GM12864 (cell line): ENCODE measurements around the gene ROBO4.
A peak's percentile ranks its signal among the peaks of the same experiment; 100 is the strongest.

Experiments used
- DNase-seq: peaks from one replicate; pipeline ENCODE4 v3.0.0-alpha.2; 2011; ENCODE audit warnings: low read depth
- H3K4me3 ChIP-seq: 2 replicates; pipeline ENCODE4 v1.5.1; 2011; ENCODE audit warnings: mild to moderate bottlenecking, low read depth, low read length, control low read depth
- TF ChIP-seq, protein P1 (sequence below): IDR thresholded peaks from 2 replicates; pipeline ENCODE4 v1.5.1; 2011; ENCODE audit warnings: low read depth, mild to moderate bottlenecking, moderate library complexity, low read length, control low read depth, inconsistent platforms; ENCODE audit errors: missing control alignments

Gene ROBO4

DNA sequence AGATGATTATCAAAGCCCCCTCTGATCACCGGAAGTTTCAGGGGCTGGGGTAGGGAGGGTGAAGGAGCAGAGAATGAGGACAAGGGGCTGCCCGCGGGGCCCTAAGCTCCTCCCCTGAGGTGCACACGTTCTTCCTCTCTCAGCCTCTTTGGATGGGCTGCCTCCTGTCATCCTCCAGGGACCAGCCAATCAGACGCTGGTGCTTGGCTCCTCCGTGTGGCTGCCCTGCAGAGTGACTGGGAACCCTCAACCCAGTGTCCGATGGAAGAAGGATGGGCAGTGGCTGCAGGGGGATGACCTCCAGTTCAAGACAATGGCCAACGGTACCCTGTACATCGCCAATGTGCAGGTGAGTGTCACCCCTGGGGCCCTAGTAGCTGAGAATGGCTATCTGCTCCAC lies 24.9 kb downstream of the ROBO4 start:
- TF ChIP-seq, protein P1, sequence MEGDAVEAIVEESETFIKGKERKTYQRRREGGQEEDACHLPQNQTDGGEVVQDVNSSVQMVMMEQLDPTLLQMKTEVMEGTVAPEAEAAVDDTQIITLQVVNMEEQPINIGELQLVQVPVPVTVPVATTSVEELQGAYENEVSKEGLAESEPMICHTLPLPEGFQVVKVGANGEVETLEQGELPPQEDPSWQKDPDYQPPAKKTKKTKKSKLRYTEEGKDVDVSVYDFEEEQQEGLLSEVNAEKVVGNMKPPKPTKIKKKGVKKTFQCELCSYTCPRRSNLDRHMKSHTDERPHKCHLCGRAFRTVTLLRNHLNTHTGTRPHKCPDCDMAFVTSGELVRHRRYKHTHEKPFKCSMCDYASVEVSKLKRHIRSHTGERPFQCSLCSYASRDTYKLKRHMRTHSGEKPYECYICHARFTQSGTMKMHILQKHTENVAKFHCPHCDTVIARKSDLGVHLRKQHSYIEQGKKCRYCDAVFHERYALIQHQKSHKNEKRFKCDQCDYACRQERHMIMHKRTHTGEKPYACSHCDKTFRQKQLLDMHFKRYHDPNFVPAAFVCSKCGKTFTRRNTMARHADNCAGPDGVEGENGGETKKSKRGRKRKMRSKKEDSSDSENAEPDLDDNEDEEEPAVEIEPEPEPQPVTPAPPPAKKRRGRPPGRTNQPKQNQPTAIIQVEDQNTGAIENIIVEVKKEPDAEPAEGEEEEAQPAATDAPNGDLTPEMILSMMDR, result no peak
- H3K4me3 ChIP-seq, result no peak overlapping the region
- no peak for DNase-seq

DNA sequence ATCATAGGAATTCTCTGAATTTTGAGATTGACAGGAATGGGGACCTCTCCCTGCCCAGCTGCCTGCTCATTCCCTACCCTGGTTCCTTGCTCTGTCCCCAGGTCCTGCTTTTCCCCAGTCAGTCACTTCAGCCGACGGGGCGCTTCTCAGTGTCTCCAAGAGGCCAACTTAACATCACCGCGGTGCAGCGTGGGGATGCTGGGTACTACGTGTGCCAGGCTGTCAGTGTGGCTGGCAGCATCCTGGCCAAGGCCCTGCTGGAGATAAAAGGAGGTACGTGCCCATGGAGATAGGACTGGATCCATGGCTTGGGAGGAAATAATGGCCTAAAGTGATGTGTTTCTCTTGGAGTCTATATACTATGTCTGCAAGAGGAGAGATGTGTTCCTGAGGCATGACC lies 25.4 kb downstream of the ROBO4 start:
- DNase-seq, result no peak
- TF ChIP-seq, protein P1, result no peak
- H3K4me3 ChIP-seq, result no peak overlapping the region

DNA sequence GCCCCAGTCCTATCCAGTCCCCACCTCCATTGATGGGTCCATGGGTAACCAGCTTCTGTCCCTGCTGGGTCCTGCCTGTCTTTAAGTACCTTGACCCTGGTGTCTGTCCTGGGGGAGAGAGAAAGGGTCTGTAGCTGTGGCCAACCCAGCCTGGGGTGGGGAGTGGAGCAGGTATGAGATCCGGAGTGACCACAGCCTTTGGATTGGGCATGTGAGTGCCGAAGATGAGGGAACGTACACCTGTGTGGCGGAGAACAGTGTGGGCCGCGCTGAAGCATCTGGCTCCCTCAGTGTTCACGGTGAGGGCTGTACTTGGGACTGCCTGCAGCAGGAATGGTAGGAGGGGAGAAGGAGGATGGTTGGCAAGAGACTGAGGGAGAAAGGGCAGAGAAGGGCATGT lies 27.2 kb downstream of the ROBO4 start:
- no peak for DNase-seq
- no peak overlapping the region for H3K4me3 ChIP-seq
- TF ChIP-seq, protein P1, result no peak

DNA sequence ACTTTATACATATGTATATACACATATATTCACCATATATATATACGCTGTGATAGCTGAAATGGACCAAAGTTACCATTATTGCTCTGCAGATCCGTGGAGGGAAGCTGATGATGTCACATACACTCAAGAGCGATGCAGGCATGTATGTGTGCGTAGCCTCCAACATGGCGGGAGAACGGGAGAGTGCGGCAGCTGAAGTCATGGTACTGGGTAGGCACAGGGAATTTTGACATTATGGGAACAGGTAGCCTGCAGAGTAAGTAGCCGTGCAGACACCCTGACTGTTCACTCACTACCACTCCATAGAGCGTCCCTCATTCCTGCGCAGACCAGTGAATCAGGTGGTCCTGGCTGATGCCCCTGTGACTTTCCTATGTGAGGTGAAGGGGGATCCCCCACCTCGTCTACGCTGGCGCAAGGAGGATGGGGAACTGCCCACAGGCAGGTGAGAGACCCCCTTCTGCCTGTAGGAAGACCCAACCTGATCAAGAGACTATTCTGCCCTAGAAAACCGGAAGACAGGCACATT lies 27.7 kb downstream of the ROBO4 start:
- DNase-seq, result no peak
- TF ChIP-seq, protein P1, result no peak
- H3K4me3 ChIP-seq, result no peak overlapping the region

DNA sequence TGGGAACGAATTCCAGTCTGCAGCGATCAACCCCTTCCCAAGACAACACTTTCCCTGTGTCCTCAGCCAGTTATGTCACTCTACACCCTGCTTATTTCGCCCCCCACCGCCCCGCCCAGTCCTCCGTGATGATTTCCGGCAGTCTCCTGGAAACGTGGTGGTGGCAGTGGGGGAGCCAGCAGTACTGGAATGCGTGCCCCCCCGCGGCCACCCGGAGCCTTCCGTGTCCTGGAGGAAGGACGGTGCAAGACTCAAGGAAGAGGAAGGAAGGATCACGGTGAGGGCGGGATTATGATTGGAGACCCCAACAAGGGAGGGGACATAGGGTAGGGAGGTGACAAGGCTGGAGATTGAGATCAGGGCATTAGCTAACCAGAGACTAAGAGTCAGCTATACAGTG lies 28.3 kb downstream of the ROBO4 start:
- H3K4me3 ChIP-seq, result no peak overlapping the region
- TF ChIP-seq, protein P1, result no peak
- no peak for DNase-seq

DNA sequence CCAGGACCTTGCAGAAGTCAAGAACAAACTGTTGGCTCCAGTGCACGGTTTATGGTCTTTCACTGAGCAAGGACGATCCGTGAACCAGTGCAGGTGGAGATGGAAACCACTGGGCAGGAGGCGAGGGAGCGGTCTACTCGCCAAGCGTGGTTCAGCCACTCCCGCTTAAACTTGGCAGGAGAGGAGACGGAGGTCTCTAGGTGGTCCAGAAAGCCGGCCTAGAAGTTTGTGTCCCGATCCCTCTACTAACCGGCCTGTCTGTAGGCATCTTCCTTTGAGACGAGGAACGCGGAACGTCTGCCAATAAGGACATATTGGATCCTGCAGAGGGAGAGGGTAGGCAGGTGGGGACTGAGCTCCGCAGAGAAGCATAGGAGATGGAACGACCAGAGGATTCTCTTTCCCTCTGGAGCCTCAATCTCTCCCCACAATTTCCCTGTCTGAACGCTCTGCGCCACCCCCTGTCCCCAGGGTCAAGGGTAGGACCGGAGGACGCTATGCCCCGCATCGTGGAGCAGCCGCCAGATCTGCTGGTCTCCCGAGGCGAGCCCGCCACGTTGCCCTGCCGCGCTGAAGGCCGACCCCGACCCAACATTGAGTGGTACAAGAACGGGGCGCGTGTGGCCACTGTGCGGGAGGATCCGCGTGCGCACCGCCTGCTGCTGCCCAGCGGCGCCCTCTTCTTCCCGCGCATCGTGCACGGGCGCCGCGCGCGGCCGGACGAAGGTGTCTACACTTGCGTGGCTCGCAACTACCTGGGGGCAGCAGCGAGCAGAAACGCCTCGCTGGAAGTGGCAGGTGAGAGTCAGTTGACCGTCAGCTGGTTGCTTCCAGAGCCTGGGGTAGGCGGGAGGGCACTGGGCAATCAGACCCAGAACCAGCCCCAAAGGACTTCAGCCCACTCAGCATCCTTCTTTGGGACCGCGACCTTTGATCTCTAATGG lies 29.1 kb downstream of the ROBO4 start:
- TF ChIP-seq, protein P1, result no peak
- H3K4me3 ChIP-seq, result no peak overlapping the region
- DNase-seq, result no peak

DNA sequence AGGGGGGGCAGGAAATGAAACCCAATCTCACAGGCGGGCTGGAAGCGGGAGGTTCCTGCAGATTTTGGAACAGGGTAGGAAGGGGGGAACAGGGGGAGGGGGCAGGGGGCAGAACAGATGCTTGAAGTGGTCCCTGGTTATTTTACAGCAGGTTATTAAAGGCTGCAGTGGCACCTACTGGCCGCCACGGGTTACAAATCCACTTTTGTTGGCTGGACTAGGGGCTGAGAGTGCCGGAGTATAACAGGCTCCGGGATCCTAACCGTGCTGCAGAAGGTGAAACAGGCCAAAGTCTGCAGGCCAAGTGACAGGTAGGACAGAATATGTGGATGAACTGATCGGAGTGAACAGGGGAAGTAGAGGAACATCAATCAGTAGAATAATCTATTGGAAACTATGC lies 30.0 kb downstream of the ROBO4 start:
- TF ChIP-seq, protein P1, result peak; percentile 56
- no peak overlapping the region for H3K4me3 ChIP-seq
- DNase-seq, result no peak
